Tongue (tissue), 2 donors: ENCODE results near the gene SPATS2. TPM values are rescaled to one million over a fixed set of nuclear protein-coding genes. Genes with fewer than 3 reads are reported as not detected.

ENCODE experiments used
- DNase-seq: peaks from one replicate; pipeline ENCODE4 v3.0.0-alpha.2; 2015
- total RNA-seq: library from RNA; depleted of rRNA; stranded (reverse); fragments of >200 nt; gene quantifications from one replicate; pipeline ENCODE4 v1.2.3, GENCODE V29; 2014

SPATS2 gene
- total RNA-seq, 1 donor from 2014 or later: 28.7 TPM

- no peak for DNase-seq
Observed at GRCh38 chr12:49541140-49541861, 174.0 kb downstream of the SPATS2 start.

GRCh38 chr12:49541911-49542505, 174.7 kb downstream of the SPATS2 start:
- no peak for DNase-seq

GRCh38 chr12:49542592-49543160, 175.4 kb downstream of the SPATS2 start:
- DNase-seq: no peak

- no peak for DNase-seq
Observed at GRCh38 chr12:49543221-49543913, 176.1 kb downstream of the SPATS2 start.

GRCh38 chr12:49543914-49544815, 176.9 kb downstream of the SPATS2 start:
- no peak for DNase-seq

- no peak for DNase-seq
Observed at GRCh38 chr12:49545815-49546214, 178.6 kb downstream of the SPATS2 start.

GRCh38 chr12:49546481-49546880, 179.2 kb downstream of the SPATS2 start:
- no peak for DNase-seq

- no peak for DNase-seq
Observed at GRCh38 chr12:49547090-49547690, 179.9 kb downstream of the SPATS2 start.

GRCh38 chr12:49548481-49548821, 181.2 kb downstream of the SPATS2 start:
- DNase-seq: no peak

- DNase-seq: peak; percentile 61
Observed at GRCh38 chr12:49548822-49549648, 181.8 kb downstream of the SPATS2 start.

GRCh38 chr12:49549735-49550692, 182.8 kb downstream of the SPATS2 start:
- DNase-seq: no peak

- no peak for DNase-seq
Observed at GRCh38 chr12:49550693-49551252, 183.5 kb downstream of the SPATS2 start.

- DNase-seq: no peak
Observed at GRCh38 chr12:49552014-49552413, 184.8 kb downstream of the SPATS2 start.

GRCh38 chr12:49552425-49552824, 185.2 kb downstream of the SPATS2 start:
- DNase-seq: no peak

- no peak for DNase-seq
Observed at GRCh38 chr12:49552899-49553298, 185.6 kb downstream of the SPATS2 start.

- DNase-seq: no peak
Observed at GRCh38 chr12:49553512-49554088, 186.3 kb downstream of the SPATS2 start.

- no peak for DNase-seq
Observed at GRCh38 chr12:49554266-49554665, 187.0 kb downstream of the SPATS2 start.

- DNase-seq: no peak
Observed at GRCh38 chr12:49555631-49556390, 188.5 kb downstream of the SPATS2 start.
